SW480 (cell line): ENCODE data around the gene PRPF31.
"Not testable (repeated sequence)": the region's sequence is repeated elsewhere in the genome, so short reads cannot be mapped to it uniquely, and the experiment has no call there.

Source experiments
- DNase-seq: peaks from one replicate; pipeline ENCODE4 v3.0.0-alpha.2; 2016; ENCODE audit warnings: low spot score

The PRPF31 gene, protein sequence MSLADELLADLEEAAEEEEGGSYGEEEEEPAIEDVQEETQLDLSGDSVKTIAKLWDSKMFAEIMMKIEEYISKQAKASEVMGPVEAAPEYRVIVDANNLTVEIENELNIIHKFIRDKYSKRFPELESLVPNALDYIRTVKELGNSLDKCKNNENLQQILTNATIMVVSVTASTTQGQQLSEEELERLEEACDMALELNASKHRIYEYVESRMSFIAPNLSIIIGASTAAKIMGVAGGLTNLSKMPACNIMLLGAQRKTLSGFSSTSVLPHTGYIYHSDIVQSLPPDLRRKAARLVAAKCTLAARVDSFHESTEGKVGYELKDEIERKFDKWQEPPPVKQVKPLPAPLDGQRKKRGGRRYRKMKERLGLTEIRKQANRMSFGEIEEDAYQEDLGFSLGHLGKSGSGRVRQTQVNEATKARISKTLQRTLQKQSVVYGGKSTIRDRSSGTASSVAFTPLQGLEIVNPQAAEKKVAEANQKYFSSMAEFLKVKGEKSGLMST

GRCh38 chr19:54115109-54116063 is at the start of gene PRPF31, which contains the start of gene TFPT:
PRPF31 (plus strand) TSS chr19:54115754; CDS start chr19:54118279, 2,525 bp downstream.
TFPT (minus strand) TSS chr19:54115657; CDS start chr19:54115269, 388 bp downstream.
- DNase-seq = peak; percentile 99

GRCh38 chr19:54069470-54069869 is 46.1 kb upstream of the PRPF31 start:
- no peak for DNase-seq

DNA sequence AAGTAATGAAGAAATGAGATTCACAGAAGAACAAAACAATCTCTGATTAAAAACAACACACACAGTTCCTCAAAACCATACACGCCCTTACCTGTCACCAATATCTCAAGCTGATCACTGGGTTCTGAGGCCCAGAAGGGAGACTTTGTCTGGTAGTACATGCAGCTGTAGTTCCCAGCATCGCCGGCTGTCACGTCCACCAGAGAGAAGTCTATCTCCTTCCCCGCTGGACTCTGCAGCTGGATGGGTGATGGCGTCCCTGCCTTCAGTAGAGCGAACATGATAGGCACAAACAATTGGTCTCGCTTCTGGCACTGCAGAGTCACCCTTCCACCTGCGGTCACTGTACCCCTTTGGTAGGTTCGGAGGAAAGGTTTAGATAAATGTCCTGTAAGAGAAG is 41.7 kb upstream of the PRPF31 start:
- no peak for DNase-seq

GRCh38 chr19:54074851-54075250 is 40.7 kb upstream of the PRPF31 start:
- no peak for DNase-seq

DNA sequence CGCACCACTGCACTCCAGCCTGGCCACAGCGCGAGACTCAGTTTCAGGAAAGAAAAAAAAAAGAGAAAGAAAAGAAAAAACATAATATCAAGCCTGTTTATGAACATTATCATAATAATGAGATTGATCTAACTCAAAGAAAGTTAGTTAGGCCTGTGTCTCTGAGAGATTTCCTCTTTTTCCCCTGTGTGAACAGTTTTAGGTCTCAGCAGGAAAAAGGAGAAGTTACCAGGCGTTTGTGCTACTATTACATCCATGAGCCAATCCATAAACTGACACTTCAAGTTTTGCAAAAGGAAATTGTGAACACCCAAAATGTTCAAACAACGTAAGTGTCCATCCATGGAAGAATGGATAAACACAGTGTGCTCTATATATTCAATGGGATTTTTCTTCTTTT is 38.2 kb upstream of the PRPF31 start:
- DNase-seq = no peak

GRCh38 chr19:54081032-54081431 is 34.5 kb upstream of the PRPF31 start, which contains the start of gene TARM1:
TARM1 (minus strand) TSS chr19:54081365; CDS start chr19:54081340, 25 bp downstream.
- DNase-seq = no peak

DNA sequence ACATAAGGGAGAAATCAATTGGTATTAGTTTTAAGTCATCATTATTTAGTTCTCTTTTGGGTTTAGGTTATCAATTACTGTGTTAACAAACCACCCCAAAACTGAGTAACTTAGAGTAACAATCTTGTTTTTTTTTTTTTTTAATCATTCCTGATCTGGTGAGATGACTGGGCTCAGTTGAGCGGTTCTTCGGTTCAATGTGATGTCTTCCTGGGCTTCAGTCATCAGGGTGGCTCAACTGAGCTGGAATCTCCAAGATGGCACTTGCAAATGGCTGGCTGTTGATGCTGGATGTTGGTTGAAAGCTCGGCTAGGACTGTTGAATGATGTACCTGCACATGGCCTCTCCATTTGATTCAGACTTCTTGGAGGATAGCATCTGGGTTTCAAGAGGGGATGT is 31.1 kb upstream of the PRPF31 start:
- DNase-seq = no peak

DNA sequence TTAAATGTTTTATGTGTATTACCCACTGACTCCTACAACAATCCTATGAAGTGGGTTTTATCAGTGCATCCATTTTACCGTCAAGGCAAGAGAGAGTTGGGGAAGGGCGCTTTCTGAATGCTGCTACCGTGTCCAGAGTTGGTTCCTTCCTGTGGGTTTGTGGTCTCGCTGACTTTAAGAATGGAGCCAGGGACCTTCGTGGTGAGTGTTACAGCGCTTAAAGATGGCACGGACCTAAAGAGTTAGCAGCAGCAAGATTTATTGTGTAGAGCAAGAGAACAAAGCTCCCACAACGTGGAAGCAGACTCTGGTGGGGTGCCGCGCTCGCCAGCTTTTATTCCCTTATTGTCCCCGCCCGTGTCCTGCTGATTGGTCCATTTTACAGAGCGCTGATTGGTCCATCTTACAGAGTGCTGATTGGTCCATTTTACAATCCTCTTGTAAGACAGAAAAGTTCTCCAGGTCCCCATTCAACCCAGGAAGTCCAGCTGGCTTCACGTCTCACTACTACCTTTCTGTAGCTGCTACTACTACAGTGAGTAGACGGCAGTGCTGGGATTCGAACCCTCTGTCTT is 21.0 kb upstream of the PRPF31 start:
- no peak for DNase-seq

- no peak for DNase-seq
These were observed 20.3 kb upstream of the PRPF31 start for GRCh38 chr19:54095136-54095858.

DNA sequence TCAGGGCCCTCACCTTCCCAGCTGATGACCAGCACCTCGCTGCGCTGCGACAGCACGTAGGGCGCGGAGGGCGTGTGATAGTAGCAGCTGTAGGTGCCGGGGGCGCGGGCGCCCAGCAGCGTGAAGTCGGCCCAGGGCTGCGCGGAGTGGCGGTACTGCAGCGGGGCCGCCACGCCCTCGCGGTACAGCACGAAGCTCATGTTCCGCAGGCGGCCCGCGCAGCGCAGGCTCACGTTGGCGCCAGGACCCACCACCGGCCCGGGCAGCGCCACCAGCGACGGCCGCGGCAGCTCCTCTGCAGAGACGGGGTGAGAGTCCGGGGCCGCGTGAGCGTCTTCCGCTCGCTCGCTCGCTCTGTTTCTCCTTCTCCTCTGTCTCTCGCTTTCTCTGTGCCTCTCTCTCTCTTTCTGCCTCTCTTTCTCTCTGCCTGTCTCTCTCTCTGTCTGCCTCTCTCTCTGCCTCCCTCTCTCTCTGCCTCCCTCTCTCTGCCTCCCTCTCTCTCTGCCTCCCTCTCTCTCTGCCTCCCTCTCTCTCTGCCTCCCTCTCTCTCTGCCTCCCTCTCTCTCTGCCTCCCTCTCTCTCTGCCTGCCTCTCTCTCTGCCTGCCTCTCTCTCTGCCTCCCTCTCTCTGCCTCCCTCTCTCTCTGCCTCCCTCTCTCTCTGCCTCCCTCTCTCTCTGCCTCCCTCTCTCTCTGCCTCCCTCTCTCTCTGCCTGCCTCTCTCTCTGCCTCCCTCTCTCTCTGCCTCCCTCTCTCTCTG is 19.5 kb upstream of the PRPF31 start:
- peak; percentile 69 for DNase-seq

DNA sequence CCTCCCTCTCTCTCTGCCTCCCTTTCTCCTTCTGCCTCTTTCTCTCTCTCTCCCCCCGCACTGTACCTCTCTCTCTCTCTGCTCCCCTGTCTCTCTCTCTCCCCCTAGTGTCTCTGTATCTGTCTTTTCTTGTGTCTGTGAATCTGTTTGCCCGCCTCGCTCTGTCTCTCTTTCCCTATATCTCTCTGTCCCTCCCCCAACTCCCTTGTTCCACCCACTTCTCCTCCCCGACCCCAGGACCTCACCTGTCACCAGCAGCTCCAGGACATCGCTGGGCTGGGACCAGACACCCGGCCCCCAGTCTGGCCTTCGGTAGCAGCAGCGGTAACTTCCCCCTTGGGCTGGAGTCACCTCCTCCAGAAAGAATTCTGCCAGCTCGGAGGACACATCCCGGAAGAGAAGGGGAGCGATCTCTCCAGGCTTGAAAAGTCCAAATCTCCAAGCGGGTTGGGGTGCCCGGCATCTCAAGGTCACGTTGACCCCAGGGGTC is 18.9 kb upstream of the PRPF31 start:
- DNase-seq = no peak

DNA sequence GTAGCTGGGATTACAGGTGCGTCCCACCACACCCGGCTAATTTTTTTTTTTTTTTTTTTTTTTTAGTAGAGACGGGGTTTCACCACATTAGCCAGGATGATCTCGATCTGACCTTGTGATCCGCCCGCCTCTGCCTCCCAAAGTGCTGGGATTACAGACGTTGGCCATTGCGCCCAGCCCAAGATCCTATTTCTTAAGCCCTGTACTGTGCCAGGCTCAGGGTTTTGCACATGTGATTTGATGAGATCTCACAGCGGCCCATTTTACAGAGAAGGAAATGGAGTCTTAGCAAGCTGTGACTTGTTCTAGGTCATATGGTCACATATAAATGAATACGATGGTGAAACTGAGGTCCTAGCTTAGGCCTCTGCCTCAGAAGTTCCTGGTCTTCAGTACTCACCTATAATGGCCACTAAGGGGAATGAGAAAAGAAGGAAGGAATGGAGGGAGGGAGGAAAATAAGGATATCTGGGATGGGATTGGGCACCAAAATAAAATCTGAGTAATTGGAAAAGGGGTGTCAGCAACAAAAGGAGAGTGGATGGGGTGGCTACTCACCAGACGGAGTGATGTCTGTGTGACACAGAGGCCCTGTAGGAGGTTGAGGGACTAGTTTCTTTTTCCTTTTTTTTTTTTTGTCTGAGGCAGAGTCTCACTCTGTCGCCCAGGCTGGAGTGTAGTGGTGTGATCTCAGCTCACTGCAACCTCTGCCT is 16.2 kb upstream of the PRPF31 start:
- DNase-seq = no peak

GRCh38 chr19:54099903-54100255 is 15.7 kb upstream of the PRPF31 start:
- DNase-seq = not testable (repeated sequence)

DNA sequence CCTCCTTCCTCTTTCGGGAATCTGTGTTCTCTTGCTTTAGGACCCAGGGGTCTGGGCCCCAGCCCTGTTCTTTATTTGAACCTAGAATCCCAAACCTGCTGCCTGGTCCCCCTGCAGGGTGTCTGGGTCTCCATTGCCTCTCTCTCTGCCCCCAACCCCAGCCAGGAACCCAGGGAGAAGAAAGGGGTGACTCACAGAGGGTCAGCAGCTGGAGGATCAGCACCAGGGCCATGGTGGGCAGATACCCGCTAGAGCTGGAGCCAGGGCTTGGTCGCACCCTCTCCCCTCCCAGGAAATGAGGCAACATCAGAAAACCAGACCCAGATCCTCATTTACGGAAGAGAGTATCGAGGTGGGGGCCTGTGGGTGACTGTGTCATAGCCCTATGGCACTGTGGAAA is 15.0 kb upstream of the PRPF31 start, which contains the start of gene OSCAR:
OSCAR (minus strand) TSS at position 243 of the 400 bp plus-strand sequence; CDS start at position 232, 11 bp downstream.
- peak; percentile 31 for DNase-seq

GRCh38 chr19:54102421-54103169 is 13.0 kb upstream of the PRPF31 start, which contains the start of gene NDUFA3:
NDUFA3 (plus strand) TSS chr19:54102855; CDS start chr19:54102879, 24 bp downstream.
- DNase-seq = peak; percentile 99

GRCh38 chr19:54104998-54105715 is 10.4 kb upstream of the PRPF31 start:
- no peak for DNase-seq

GRCh38 chr19:54105796-54106195 is 9.8 kb upstream of the PRPF31 start:
- DNase-seq = no peak

DNA sequence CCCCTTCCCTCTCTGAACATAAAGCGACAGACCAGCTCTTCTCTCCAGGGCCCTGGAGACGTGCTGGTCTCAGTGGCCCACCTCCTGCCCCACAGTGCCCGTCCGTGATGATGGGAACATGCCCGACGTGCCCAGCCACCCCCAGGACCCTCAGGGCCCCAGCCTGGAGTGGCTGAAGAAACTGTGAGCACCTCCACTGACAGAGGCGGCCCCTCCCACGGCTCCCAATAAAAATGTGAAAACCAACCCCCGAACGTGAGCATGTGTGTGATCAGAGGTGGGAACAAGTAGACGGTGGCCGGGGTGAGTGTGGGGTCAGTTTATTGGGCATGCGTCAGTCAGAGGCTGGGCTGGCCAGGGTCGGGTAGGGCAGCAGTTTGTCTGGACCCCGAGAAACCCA is 8.8 kb upstream of the PRPF31 start:
- no peak for DNase-seq
